TTC549 (cell line): ENCODE measurements around the gene CADM3.

Experiments used
- FAIRE-seq: peaks from 2 replicates; lab custom pipeline; 2012; peaks lifted over from hg19 to GRCh38; lab: Jason Lieb, UNC

CADM3 gene

DNA sequence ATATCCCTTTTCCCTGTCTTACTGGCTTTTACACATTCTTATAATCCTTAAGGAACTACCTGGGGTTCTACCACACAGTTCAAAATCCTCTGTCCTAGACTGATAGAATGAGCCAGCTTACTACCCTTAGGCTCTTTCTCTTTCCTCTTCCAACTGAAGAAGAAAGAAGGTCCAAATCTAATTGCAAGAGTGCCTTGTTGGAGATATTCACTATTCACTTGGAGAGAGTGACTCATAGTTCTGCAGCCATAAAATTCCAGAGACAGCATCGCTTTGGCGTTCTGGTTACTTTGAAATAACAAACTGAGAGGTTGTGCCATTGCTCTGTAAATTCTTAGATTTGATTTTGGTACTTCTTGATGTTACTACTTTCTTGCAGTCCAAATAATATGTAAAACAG, 4.2 kb downstream of the CADM3 start:
- no peak for FAIRE-seq

DNA sequence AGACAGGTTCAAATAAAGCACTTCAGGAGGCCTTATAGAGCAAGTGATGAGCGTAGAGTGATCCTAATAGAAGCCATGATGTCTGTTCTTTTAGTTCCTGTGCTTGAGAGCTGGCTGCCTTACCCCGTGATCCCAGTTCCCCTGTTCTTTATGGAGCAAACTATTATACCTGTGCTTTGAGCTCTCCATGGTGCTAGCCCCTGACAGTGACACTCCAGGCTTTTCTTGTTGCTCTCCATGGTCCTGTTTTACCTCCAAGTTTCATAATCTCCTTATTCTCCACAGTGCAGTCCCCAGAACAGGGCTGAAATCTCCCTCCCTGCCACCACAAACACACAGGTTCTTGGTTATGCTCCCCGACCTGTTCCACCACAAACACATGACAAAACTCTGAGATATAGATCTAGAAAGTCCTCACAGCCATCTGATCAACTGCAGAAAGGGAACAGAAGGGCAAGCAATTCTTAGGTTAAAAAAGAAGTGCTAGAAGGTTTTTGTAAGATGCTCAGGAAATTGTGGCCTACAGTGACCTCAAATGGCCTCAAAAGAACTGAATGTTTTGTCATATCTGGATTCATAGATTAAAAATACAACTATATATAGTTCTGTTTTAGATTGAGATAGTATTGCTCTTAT, 6.0 kb downstream of the CADM3 start:
- FAIRE-seq = no peak

DNA sequence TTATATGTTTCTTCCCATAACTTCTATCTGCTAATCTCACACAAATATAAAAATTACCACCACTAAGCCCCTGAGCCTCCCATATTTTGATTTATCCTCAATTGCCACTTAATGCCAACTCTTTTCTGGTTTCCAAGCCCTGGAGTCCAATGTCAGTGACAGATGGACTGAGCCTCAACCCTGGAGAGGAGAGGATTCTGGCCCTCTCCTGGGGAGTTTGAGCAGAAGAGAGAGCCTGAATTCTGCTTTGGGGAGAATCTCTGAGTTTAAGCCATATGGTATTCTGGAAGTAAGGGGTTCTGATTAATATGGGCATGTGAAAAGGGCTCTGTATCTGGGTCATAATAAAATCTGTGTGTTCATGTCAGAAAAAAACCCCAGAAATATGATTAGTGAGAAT, 8.5 kb downstream of the CADM3 start:
- no peak for FAIRE-seq

DNA sequence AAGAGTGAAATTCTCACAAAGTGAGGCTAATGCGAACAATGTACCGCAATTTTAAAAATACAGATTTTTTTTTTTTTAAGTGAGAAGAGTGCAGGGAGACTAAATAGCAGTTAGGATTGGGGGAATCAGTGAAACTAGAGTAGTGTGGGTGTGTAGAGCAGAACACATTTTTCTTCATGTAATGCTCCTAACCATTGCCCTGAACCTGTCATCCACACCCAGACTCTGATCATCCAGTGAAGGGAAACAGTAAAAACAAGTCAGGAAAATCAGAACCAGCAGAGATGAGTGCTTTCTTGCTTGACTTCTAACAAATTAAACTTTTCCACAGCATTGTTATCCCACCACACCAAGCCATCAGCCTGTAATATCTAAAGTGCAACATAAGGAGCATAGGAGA, 9.1 kb downstream of the CADM3 start:
- no peak for FAIRE-seq

DNA sequence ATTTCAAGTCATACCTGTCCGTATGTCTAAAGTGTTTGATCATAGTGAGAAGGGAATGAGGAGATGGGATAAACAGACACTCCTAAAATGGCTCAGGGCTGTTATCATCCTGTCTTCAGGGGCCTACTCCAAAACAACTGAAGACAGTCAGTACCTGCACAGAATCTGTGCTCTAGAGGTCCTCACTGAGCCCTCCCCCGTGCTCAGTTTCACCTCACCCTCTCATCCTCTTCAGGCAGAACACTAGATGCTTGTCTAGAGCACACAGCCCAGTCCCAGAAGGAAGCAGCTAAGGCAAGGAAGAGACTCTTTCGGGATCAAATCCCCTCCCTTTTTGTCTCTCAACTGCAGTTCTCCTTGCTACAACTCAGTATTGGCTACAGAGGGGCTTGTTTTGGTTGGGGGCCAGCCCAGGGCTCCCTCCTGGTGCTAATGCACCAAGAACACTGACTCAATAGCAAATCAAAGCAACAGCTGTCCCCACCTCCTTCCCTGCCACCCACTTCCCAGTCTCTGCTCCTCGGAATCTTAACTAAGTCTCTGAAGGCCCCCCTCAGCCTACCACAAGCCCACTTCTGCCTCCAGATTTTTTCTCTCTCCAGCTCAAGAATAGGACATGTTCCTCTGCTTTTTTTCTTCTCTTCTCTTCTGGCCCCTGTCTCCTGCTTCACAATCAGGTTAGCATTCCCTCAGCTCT, 10.1 kb downstream of the CADM3 start:
- no peak for FAIRE-seq

DNA sequence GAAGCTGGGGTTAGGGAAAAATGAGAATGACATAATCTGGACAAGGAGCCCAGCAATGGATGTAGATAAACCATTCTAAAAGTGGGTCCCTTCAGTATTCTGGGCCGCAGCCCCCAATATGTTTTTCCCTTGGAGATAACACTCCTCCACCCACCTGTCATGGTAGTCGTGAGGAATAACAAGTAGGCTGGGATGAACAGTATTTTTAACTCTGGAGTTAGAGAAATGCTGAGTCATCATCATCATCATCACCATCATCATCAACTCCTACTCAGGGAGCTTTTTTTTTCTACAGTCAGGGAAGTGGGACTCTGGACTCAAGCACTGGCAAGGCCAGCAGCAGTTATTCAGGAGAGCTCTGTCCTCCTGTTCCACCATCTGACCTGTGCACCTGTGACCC, 12.8 kb downstream of the CADM3 start:
- no peak for FAIRE-seq

DNA sequence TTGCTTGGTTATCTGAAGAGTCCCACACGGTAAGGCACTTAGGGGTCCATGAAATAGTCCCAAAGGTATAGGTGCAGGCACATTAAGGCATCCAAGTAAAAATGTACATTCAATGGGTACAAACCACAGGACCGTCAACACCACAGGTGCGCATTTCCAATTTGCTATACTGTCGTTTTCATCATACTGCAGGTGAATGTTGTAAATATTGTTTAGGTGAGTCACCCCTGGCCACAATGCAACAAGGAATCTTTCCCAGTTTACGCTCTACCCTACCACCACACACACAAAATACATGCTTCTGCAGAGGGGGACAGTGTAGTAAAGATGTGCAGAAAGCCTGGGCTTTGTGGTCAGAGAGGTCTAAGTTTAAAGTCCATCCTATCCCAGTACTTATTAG, 13.7 kb downstream of the CADM3 start:
- no peak for FAIRE-seq

DNA sequence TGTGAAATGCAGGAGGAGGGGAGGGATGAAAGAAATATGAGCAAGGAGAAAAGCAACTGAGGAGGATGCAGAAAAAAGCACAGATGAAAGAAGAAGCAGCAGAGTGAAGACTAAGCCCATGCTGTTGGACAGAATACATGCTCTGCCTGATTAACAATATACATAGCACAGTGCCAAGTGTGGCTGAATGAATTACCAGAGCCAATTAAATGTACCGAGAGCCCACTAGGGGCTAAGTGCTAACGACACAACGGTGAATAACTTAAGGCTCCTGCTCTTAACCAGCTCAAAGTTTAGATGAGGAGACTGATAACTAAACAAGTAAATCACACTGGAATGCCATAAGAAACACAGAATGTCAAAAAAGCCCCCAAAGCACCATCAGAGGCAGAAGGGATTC, 15.6 kb downstream of the CADM3 start:
- no peak for FAIRE-seq

DNA sequence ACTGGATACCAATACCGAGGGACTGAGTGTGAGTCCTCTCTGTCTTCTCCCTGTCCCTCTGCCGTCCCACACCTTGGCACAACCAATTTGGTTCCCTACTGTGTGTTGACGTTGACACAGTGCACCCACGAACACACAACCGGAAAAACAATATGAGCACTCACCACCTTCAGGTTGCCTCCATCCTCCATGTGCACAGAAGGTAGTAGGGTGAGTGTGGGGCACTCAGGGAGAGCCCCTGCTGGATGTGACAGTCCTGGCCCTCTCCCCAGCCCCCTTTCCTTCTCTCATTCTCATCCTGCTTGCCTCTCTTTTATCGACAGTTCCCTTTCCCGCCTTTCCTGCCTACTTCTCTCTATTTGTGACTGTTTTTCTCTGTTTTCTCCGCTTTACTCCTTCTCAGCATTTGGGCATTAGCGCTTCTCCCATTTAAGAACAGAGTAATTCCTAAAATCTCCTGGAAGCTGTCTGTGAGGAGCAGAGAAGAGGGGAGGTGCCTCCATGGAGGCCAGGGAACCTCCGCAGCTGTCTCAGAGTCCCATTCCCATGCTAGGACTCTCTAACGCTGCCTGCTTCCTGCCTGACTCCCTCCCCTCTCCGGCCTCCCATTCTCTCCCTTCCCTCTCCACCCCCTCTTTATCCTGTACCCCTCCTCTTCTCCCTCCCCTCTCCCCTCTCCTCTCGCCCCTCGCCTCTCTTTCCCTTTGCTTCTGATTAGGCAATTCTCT, 16.4 kb downstream of the CADM3 start:
- FAIRE-seq = no peak

DNA sequence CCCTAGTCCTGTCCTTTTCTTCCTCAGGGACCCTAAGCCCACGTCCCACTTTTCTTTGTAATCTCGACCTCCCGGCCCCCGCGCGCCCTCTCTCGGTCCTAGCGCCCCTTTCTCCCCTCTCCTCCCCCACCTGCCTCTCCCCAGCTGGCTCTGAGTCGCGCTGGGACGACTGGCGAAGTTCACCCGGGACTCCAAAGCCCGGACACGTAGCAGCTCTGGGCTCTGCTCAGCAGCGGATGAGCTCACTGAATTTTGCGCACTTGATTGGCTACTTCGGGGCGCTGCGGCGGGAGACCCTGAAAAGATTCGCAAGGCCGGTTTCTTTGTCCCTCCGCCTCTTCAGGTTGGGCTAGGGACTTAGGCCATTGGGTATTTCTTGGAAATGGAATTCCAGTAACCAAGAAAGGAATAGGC, 17.0 kb downstream of the CADM3 start:
- FAIRE-seq = no peak

DNA sequence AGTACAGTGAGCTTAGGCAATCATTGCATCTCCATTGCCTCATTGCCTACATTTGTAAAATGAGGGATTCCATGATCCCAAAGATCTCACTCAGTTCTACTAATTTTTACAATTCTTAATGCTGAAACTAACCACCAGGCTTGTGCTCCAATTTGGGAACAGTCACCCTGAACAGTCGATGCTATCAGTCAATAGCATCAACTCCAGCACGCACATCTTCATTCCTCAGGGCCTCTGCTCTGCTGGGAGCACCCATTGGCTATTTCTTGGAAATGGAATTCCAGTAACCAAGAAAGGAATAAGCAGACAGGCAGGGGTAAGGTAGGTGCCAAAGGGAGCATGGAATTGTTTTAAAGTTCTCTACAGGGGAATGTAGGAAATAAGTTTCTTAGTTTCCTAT, 19.0 kb downstream of the CADM3 start:
- FAIRE-seq = no peak

DNA sequence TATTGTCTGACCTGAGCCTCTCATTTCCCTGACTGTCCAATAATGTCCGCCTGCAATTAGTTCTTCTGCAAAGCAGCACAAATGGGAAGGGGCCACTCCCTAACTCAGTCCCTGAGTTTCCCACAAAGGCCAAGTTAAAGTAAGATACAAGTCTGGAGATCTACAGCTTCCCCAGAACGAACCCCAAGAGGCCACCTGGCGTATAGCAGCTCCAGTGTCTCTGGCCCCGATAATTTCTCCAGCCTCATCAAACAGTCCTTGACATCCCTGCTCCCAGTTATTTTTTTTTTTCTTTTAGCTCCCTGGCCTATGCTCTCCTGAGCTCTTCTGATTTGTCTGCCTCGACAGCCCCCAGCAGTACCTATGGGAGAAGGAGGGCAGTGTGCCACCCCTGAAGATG, 25.1 kb downstream of the CADM3 start:
- FAIRE-seq = no peak

DNA sequence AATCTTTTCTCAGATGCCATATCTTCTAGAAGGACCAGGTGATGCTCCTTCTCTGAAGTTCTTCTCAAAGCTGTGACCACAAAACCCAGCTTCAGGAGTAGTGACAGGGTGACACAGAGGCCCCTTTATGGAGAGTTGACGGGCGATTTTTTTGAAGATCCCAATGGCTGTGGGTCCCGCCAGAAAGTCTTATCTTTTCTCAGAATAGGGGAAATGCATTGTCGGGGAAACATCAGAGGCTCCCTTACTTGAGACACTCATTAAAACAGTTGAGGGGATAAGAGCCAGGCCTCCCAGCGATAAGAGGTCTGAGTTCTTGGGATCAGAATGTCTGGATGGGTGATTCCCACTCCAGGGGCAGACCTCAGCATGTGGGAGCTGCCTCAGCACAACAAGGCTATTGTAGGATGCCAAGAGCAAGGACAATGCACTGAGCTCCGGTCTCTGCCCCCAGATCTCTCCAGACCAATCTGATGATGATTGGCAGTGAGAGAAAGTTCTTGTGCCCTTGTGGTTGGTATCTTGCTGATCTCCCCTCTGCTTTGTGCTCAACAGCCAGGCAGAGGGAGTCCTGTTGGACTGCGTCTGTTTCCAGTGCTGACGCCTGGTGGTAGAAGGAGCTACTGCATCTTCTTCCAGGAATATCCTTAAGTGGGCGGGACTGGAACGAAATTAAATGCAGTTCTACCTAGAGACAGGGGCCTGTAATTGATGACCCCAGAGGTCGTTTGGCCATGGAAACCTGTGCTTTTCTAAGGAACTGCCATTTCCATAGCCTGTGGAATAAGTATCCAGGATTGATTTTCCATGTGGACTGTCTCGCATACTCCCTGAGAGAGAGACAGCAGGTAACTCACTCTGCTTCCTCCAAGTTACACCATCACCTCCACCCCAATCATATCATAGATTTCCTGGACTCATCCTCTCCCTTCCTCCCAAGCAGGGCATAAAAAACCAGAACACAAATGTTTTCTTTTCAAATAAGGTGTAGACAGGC, 26.4 kb downstream of the CADM3 start:
- peak; percentile 75 for FAIRE-seq

DNA sequence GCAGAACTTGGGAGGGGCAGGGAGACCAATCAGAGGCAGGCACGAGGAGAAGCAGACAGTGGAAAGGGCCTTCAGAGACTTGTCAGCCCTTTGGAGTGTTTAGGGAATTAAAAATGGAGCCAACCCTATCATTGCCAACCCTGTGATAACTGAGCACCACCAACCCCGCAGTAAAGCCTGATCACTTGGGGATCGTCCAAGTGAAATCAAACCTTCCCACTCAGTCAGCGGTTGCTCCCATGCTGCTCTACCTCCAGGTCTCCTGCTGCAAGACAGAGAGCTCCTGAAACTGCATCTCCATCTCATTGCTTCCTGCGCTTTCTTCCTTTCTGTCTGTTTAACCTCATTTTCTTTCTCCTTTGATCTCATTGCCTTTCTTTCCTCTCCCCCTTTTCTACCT, 28.5 kb downstream of the CADM3 start:
- FAIRE-seq = no peak

DNA sequence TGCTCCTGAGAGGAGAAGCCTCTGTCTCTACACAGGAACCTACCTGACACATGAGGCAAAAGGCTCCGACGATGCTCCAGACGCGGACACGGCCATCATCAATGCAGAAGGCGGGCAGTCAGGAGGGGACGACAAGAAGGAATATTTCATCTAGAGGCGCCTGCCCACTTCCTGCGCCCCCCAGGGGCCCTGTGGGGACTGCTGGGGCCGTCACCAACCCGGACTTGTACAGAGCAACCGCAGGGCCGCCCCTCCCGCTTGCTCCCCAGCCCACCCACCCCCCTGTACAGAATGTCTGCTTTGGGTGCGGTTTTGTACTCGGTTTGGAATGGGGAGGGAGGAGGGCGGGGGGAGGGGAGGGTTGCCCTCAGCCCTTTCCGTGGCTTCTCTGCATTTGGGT, 29.4 kb downstream of the CADM3 start:
- FAIRE-seq = no peak

DNA sequence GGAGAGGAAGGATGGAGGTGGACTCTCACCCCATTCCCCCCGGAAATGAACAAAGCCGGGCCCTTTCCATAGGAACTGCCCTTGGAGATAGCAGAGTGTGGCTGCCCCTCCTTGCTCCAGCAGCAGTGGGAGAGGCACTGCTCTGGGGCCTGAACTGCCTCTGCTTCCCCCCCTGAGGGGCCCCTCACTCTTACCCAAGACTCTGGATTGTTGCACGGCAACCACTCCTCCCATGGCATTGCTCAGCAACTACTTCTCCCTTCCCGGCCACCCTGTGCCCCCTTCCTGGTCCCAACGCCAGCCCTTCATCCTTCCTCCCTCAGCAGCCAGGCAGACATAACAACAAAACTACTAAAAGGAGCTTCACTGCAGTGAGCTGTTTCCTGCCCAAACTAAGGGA, 30.2 kb downstream of the CADM3 start:
- no peak for FAIRE-seq

DNA sequence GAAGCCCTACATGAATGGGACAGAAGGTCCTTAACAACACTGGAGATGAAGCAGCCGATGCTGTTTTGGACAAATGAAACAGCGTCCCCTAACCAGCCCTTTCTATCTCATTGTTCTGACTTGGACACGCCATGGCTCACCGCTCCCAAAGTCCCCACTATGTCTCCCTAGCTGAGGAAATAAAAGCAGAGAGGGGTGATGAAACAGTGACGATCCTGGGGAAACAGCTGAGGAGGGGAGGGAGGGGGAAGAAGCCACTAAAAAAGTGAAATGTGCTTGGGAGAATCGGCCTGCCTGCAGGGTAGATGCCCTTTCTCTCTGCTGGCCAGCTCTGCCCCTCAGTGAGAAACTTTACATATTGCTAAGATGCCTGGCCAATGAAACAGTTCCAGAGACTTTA, 32.2 kb downstream of the CADM3 start:
- no peak for FAIRE-seq

DNA sequence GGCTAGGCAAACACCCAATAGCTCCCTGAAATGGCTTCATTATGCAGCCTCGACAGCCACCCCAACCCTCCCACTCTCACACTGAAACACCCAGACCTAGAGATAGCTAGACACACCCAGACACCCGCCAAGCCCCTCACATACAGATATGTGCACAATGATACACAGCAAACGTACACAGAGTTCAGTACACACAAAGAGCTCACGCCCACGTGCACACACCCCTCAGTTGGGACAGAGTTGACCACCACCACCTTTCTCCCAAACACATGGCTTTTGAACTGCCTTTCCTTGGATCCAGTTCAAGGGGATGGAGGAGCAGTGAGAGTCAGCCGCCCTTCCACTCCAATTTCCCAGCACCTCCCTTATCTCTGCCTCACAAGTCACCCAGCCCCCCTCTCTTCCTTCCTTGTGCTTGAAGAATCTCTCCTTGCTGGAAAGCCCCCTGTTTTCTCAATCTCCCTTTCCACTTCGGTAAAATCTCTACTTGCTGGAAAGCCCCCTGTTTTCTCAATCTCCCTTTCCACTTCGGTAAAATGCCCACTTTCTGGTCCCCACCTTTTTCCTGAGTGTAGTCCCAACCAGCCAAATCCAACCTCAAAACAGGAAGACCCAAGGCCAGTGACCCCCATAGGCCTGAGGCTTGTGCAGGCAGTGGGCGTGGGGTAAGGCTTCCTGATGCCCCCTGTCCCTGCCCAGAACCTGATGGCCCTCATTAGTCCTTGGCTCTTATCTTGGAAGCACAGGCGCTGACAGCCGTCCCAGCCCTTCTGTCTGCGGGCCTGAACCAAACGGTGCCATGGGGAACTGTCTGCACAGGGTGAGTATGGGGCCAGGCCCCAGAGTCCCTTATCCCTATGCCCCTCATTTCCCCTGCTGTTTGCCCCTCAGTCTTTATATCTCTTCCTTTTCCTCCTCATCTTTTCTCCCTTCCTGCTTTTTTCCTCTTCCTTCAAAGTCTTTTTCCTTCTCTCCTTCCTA, 33.0 kb downstream of the CADM3 start, which contains the start of gene ACKR1:
ACKR1 (plus strand) TSS at position 715 of the 981 bp plus-strand sequence; CDS start at position 800, 85 bp downstream.
- FAIRE-seq = no peak

DNA sequence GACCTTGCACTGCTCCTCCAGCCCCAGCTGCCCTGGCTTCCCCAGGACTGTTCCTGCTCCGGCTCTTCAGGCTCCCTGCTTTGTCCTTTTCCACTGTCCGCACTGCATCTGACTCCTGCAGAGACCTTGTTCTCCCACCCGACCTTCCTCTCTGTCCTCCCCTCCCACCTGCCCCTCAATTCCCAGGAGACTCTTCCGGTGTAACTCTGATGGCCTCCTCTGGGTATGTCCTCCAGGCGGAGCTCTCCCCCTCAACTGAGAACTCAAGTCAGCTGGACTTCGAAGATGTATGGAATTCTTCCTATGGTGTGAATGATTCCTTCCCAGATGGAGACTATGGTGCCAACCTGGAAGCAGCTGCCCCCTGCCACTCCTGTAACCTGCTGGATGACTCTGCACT, 33.8 kb downstream of the CADM3 start:
- no peak for FAIRE-seq

DNA sequence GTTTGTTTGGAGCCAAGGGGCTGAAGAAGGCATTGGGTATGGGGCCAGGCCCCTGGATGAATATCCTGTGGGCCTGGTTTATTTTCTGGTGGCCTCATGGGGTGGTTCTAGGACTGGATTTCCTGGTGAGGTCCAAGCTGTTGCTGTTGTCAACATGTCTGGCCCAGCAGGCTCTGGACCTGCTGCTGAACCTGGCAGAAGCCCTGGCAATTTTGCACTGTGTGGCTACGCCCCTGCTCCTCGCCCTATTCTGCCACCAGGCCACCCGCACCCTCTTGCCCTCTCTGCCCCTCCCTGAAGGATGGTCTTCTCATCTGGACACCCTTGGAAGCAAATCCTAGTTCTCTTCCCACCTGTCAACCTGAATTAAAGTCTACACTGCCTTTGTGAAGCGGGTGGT, 34.7 kb downstream of the CADM3 start:
- no peak for FAIRE-seq

DNA sequence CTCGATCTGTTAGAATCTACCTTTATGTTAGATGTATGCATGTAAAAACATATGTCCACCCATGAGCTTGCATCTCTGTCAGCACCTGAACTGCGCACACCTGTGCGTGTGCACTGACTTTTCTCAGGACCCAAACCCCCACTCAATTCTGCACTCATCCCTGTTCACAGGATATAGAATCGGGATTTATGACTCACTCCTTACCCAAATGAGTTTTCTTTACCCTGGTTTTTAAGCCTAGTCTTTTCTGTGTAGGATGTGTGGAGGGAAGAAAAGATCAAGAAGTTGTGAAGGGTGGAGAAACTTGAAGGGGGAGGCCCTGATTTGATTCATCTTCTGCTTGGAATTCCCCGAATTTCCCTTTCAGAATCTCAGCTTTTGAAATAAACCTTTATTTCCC, 35.7 kb downstream of the CADM3 start:
- FAIRE-seq = no peak
